ENCODE results near the gene NFAT5. TPM values are rescaled to one million over a fixed set of nuclear protein-coding genes. Genes with fewer than 3 reads are reported as not detected.

The NFAT5 gene
- total and polyA plus RNA-seq, 2 donors (not counting 3 experiments of a cell fraction or from before 2014, with no cell fraction given): 17.2 to 49.5 TPM

GRCh38 chr16:69632828-69633227 lies 67.1 kb downstream of the NFAT5 start:
- FAIRE-seq: no peak
- dilution Hi-C loops (cut with MboI; ENCODE audit: extremely low pct_ligation_motif_present, low sequenced_read_pairs) (no loop called here), intact Hi-C loops (cut with micrococcal nuclease) (no loop called here)
- peaks cover 0 to 13% of the 10 kb centered on the region in 2 experiments for H3K36me3 ChIP-seq (ENCODE audit: control insufficient read depth in 2 of 2, extremely low read depth in 1 of 2, insufficient read depth in 2 of 2, low read length in 2 of 2)
- peaks cover 11% of the 10 kb centered on the region for H3K79me2 ChIP-seq (ENCODE audit: control insufficient read depth, insufficient read depth, low read length)
- POLR2A ChIA-PET: no interaction called here
- no peak overlapping the region for H3K4me2 ChIP-seq (ENCODE audit: insufficient read depth, low read length)
- H3K4me3 ChIP-seq (replicated peaks in 1 of 3; ENCODE audit: insufficient read depth in 1 of 3, low read depth in 1 of 3, low read length in 3 of 3): no peak overlapping the region
- BruUV-seq (replicated peaks): no TSS peak
- H3K4me1 ChIP-seq (ENCODE audit: control insufficient read depth, extremely low read depth, insufficient read depth, low read length): no peaks in the 10 kb centered on the region
- DNase-seq (ENCODE audit: low read depth, low spot score): no peak
- CTCF ChIA-PET: interaction anchor here (1.4 kb wide), 1 partner anchor 237 kb away, joined by 4 read pairs; no protein-coding TSS in a partner anchor
- peaks cover 2% of the 10 kb centered on the region for H4K20me1 ChIP-seq (replicated peaks; ENCODE audit: control insufficient read depth, extremely low read depth, insufficient read depth, low read length)
- TF ChIP-seq CTCF (IDR thresholded peaks at IDR 0.05; ENCODE audit: extremely low read depth in 1 of 2, insufficient read depth in 1 of 2, low read depth in 1 of 2, low read length in 2 of 2) (no peak), MYC (IDR thresholded peaks at IDR 0.05; ENCODE audit: low read depth, low read length) (no peak), FOS (IDR thresholded peaks at IDR 0.05; ENCODE audit: borderline replicate concordance, insufficient read depth, low read length) (no peak), GATA2 (IDR thresholded peaks at IDR 0.05; ENCODE audit: insufficient read depth, insufficient read length, low read depth, low read length) (no peak), JUN (IDR thresholded peaks at IDR 0.05; ENCODE audit: borderline replicate concordance, insufficient read depth, insufficient read length, low read depth) (no peak), POLR2AphosphoS5 (IDR thresholded peaks at IDR 0.05; ENCODE audit: insufficient read depth, low read depth, low read length) (no peak), EZH2 (IDR thresholded peaks at IDR 0.05; ENCODE audit: borderline replicate concordance, low read depth, low read length, severe bottlenecking) (no peak), POLR2A (IDR thresholded peaks at IDR 0.05; ENCODE audit: low read depth, low read length) (no peak)
- TF ChIP-seq, protein P1, sequence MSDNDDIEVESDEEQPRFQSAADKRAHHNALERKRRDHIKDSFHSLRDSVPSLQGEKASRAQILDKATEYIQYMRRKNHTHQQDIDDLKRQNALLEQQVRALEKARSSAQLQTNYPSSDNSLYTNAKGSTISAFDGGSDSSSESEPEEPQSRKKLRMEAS (IDR thresholded peaks at IDR 0.05; ENCODE audit: insufficient read depth, insufficient read length): no peak
- peaks cover 3% of the 10 kb centered on the region for H3K9me1 ChIP-seq (replicated peaks; ENCODE audit: control insufficient read depth, extremely low read depth, insufficient read depth, low read length)
- no peaks in the 10 kb centered on the region for H3K27me3 ChIP-seq (ENCODE audit: control insufficient read depth in 2 of 2, insufficient read depth in 2 of 2, low read length in 2 of 2)
- H3K9ac ChIP-seq (replicated peaks; ENCODE audit: extremely low read depth, insufficient read depth, low read length): no peak overlapping the region
- no peak overlapping the region for H3K27ac ChIP-seq (ENCODE audit: insufficient read depth, low read depth, low read length)
- H2AFZ ChIP-seq (ENCODE audit: low read depth, low read length): no peak overlapping the region
- H3K9me3 ChIP-seq (replicated peaks; ENCODE audit: control insufficient read depth, insufficient read depth, low read length): no peaks in the 10 kb centered on the region

All from endothelial cell of umbilical vein (primary cell).